PC-9 (cell line): ENCODE results near the gene B3GNT3. TPM values are rescaled to one million over a fixed set of nuclear protein-coding genes. Genes with fewer than 3 reads are reported as not detected.

Experiments used
- BruUV-seq: library from RNA; stranded (reverse); fragments of 400-500 nt; replicated peaks from 2 replicates; lab custom pipeline; 2021; lab: Mats Ljungman, UMichigan
- CTCF ChIA-PET: fragments of 300-600 bp; sonication (Branson Sonifier 250); formaldehyde crosslinking; loops from one replicate; lab custom pipeline; 2022; ENCODE audit warnings: antibody characterized with exemption; lab: Charles Lee
- POLR2A ChIA-PET: fragments of 300-600 bp; sonication (Branson Sonifier 250); formaldehyde crosslinking; loops from one replicate; lab custom pipeline; 2022; ENCODE audit warnings: antibody characterized with exemption; ENCODE audit not compliant: unreplicated experiment; lab: Charles Lee
- DNase-seq, 2 experiments: peaks; one replicate each; pipeline versions ENCODE4 v3.0.0 to v3.0.0-alpha.2; 2015 to 2022; ENCODE audit warnings: mixed read lengths in 1 of 2
- H2AFZ ChIP-seq: fragments of 200-600 bp; sonication (generic); 2 replicates; pipeline ENCODE4 v1.8.1; 2017; ENCODE audit warnings: antibody characterized with exemption
- H3F3A ChIP-seq: fragments of 200-600 bp; sonication (generic); 2 replicates; pipeline ENCODE4 v1.8.1; 2017; ENCODE audit warnings: antibody characterized with exemption, mild to moderate bottlenecking, low read depth; ENCODE audit not compliant: insufficient read depth
- H3K27ac ChIP-seq: fragments of 200-600 bp; sonication (generic); 2 replicates; pipeline ENCODE4 v1.6.1; 2016; ENCODE audit warnings: mixed run types
- H3K27me3 ChIP-seq: fragments of 200-600 bp; sonication (generic); 2 replicates; pipeline ENCODE4 v1.6.1; 2016; ENCODE audit warnings: low read depth, mixed run types; ENCODE audit not compliant: insufficient read depth
- H3K36me3 ChIP-seq: fragments of 200-600 bp; sonication (generic); 2 replicates; pipeline ENCODE4 v1.6.1; 2016; ENCODE audit warnings: low read depth, mixed run types
- H3K4me1 ChIP-seq: fragments of 200-600 bp; sonication (generic); replicated peaks from 2 replicates; pipeline ENCODE4 v1.6.1; 2016; ENCODE audit warnings: mixed run types; ENCODE audit not compliant: insufficient read depth
- H3K4me2 ChIP-seq: fragments of 200-600 bp; sonication (generic); 2 replicates; pipeline ENCODE4 v1.6.1; 2017; ENCODE audit warnings: mixed run types
- H3K4me3 ChIP-seq: fragments of 200-600 bp; sonication (generic); 2 replicates; pipeline ENCODE4 v1.6.1; 2016; ENCODE audit warnings: mixed run types
- H3K79me2 ChIP-seq: fragments of 200-600 bp; sonication (generic); 2 replicates; pipeline ENCODE4 v1.6.1; 2017; ENCODE audit warnings: low read depth, mixed run types
- H3K9me2 ChIP-seq: fragments of 200-600 bp; sonication (generic); 2 replicates; pipeline ENCODE4 v1.8.1; 2017; ENCODE audit warnings: mild to moderate bottlenecking; ENCODE audit not compliant: insufficient read depth
- H3K9me3 ChIP-seq: fragments of 200-600 bp; sonication (generic); 2 replicates; pipeline ENCODE4 v1.8.1; 2016; ENCODE audit warnings: low read depth; ENCODE audit not compliant: insufficient read depth
- H4K20me1 ChIP-seq: fragments of 200-600 bp; sonication (generic); 2 replicates; pipeline ENCODE4 v1.8.1; 2017; ENCODE audit not compliant: insufficient read depth
- CTCF ChIP-seq: fragments of 200-600 bp; sonication (generic); conservative IDR thresholded peaks from 2 replicates; pipeline ENCODE4 v1.6.1; 2017; ENCODE audit warnings: mixed run types, antibody characterized with exemption, mild to moderate bottlenecking, moderate library complexity
- EZH2 ChIP-seq: fragments of 200-600 bp; sonication (generic); IDR thresholded peaks from 2 replicates; pipeline ENCODE4 v1.8.0; 2017; ENCODE audit warnings: antibody characterized with exemption, low read depth
- intact Hi-C: fragments of 100-400 bp; cut with micrococcal nuclease; formaldehyde crosslinking; loops from one replicate; pipeline ENCODE4 v1.10.0; 2022; ENCODE audit not compliant: unreplicated experiment
- total RNA-seq: library from RNA; stranded (reverse); gene quantifications from 2 replicates; pipeline ENCODE4 v1.2.3, GENCODE V29; 2021

The B3GNT3 gene
- total RNA-seq, 1 experiment from 2014 or later: 65.9 TPM

- ChIA-PET CTCF (interaction anchor here (0.5 to 0.6 kb wide), 2 partner anchors 26 to 75 kb away, joined by 4 to 7 read pairs; no protein-coding TSS in a partner anchor), POLR2A (no interaction called here)
- Histone ChIP-seq H2AFZ (no peak overlapping the region), H3K4me3 (no peak overlapping the region), H3K79me2 (no peaks in the 10 kb centered on the region), H3K4me2 (no peak overlapping the region), H3K9me3 (no peaks in the 10 kb centered on the region), H3K9me2 (no peaks in the 10 kb centered on the region), H3K36me3 (no peaks in the 10 kb centered on the region), H3K27me3 (no peaks in the 10 kb centered on the region), H3K4me1 (peaks cover 5% of the 10 kb centered on the region; the same call in 1 of the 2 replicates), H4K20me1 (no peaks in the 10 kb centered on the region), H3F3A (peaks cover 31% of the 10 kb centered on the region), H3K27ac (no peak overlapping the region)
- DNase-seq: no peak
- TF ChIP-seq CTCF (no peak), EZH2 (no peak)
- BruUV-seq: no TSS peak
- intact Hi-C loops: no loop called here
Measured at GRCh38 chr19:17751912-17752273, 43.0 kb upstream of the B3GNT3 start.

GRCh38 chr19:17752865-17753639 lies 41.9 kb upstream of the B3GNT3 start:
- ChIA-PET CTCF (interaction anchor here (0.6 kb wide), 1 partner anchor 17 kb away, joined by 5 read pairs; no protein-coding TSS in a partner anchor), POLR2A (no interaction called here)
- Histone ChIP-seq H3K4me2 (no peak overlapping the region), H3K27ac (no peak overlapping the region), H3K4me1 (peaks cover 1% of the 10 kb centered on the region; the same call in 1 of the 2 replicates), H3K79me2 (no peaks in the 10 kb centered on the region), H3K36me3 (no peaks in the 10 kb centered on the region), H3K27me3 (no peaks in the 10 kb centered on the region), H4K20me1 (no peaks in the 10 kb centered on the region), H3F3A (peaks cover 31% of the 10 kb centered on the region), H3K9me3 (no peaks in the 10 kb centered on the region), H3K9me2 (no peaks in the 10 kb centered on the region), H2AFZ (no peak overlapping the region), H3K4me3 (no peak overlapping the region)
- intact Hi-C loops: no loop called here
- BruUV-seq: no TSS peak
- TF ChIP-seq EZH2 (no peak), CTCF (no peak)
- DNase-seq: no peak

- DNase-seq: no peak
- H3K9me3 ChIP-seq: no peaks in the 10 kb centered on the region
- H3K4me2 ChIP-seq: no peak overlapping the region
- CTCF ChIA-PET: no interaction called here
- POLR2A ChIA-PET: no interaction called here
- H3F3A ChIP-seq: peaks cover 36% of the 10 kb centered on the region
- H3K27ac ChIP-seq: no peak overlapping the region
- no peaks in the 10 kb centered on the region for H3K27me3 ChIP-seq
- H3K9me2 ChIP-seq: no peaks in the 10 kb centered on the region
- TF ChIP-seq EZH2 (no peak), CTCF (no peak)
- H3K4me3 ChIP-seq: no peak overlapping the region
- no TSS peak for BruUV-seq
- no peaks in the 10 kb centered on the region for H3K36me3 ChIP-seq
- intact Hi-C loops: no loop called here
- H2AFZ ChIP-seq: no peak overlapping the region
- no peaks in the 10 kb centered on the region for H4K20me1 ChIP-seq
- no peaks in the 10 kb centered on the region for H3K79me2 ChIP-seq
- H3K4me1 ChIP-seq: no peaks in the 10 kb centered on the region
Measured at GRCh38 chr19:17753976-17754375, 41.0 kb upstream of the B3GNT3 start.
